Ovary (tissue), 9 donors: ENCODE measurements around the gene NANS. TPM values are rescaled to one million over a fixed set of nuclear protein-coding genes. Genes with fewer than 3 reads are reported as not detected.
"Not testable (repeated sequence)": the region's sequence is repeated elsewhere in the genome, so short reads cannot be mapped to it uniquely, and the experiment has no call there.

Source experiments
- DNase-seq, 5 donors: peaks; one replicate each; pipeline ENCODE4 v3.0.0-alpha.2; 2019 to 2020
- H3K27ac ChIP-seq, 2 donors: fragments of 200-600 bp; one replicate each; pipeline versions ENCODE4 v1.5.1 to v1.8.0; 2019 to 2022
- H3K27me3 ChIP-seq: fragments of 200-600 bp; one replicate; pipeline ENCODE4 v1.8.0; 2022
- H3K36me3 ChIP-seq: fragments of 200-600 bp; sonication (generic); one replicate; pipeline ENCODE4 v1.5.1; 2019
- H3K4me1 ChIP-seq: one replicate; pipeline ENCODE4 v1.8.1; 2013; ENCODE audit warnings: mild to moderate bottlenecking, moderate library complexity; ENCODE audit not compliant: insufficient read depth
- H3K4me3 ChIP-seq: fragments of 200-600 bp; sonication (generic); one replicate; pipeline ENCODE4 v1.5.1; 2017
- H3K9me3 ChIP-seq, 2 donors: fragments of 200-600 bp in 1 of 2; sonication (generic) in 1 of 2; one replicate each; pipeline versions ENCODE4 v1.5.1 to v1.8.1; 2013 to 2019; ENCODE audit warnings: mild to moderate bottlenecking in 1 of 2, moderate library complexity in 1 of 2
- CTCF ChIP-seq, 3 donors: fragments of 450-650 bp in 2 of 3; fragments of 200-600 bp in 1 of 3; IDR thresholded peaks; one replicate each; pipeline versions ENCODE4 v1.5.1 to v1.8.0; 2016 to 2022; ENCODE audit warnings: antibody characterized with exemption in 3 of 3, mild to moderate bottlenecking in 1 of 3
- EP300 ChIP-seq: sonication (generic); formaldehyde crosslinking; IDR thresholded peaks from one replicate; pipeline ENCODE4 v1.6.1; 2017; ENCODE audit warnings: antibody characterized with exemption
- POLR2A ChIP-seq: fragments of 450-650 bp; IDR thresholded peaks from one replicate; pipeline ENCODE4 v1.6.1; 2017; ENCODE audit warnings: antibody characterized with exemption, mild to moderate bottlenecking, moderate library complexity
- WGBS, 3 donors: extraction: QIAGEN DNeasy Blood & Tissue Kit in 1 of 3; methylation state at CpG; one replicate each; pipeline versions ENCODE4 v1.1.5 to v1.1.7; 2013 to 2017; 5-methylcytosine and 5-hydroxymethylcytosine counted together
- intact Hi-C, 4 donors: fragments of 100-400 bp; cut with DNase I; formaldehyde crosslinking; loops; one replicate each; pipeline versions ENCODE4 v1.11.0 to v1.15.1; 2022 to 2023
- polyA plus RNA-seq, 2 donors: library from polyadenylated mRNA; stranded (reverse); fragments of 200-250 nt in 1 of 2; fragments of 350-450 nt in 1 of 2; fragmentation: Illumina TruSeq in 1 of 2; extraction: RNeasy Lipid Tissue Mini Kit (QIAGEN cat#74804) in 1 of 2; gene quantifications; one replicate each; pipeline ENCODE4 v1.2.3, GENCODE V29; 2013 to 2014
- total RNA-seq, 7 donors: library from RNA; depleted of rRNA in 2 of 7; stranded (reverse); fragments of >200 nt in 2 of 7; fragmentation: NEBNext Ultra II Directional in 3 of 7; extraction: Animal tissue kit (Norgen Biotek cat#: 25700) in 3 of 7; gene quantifications; one replicate each; pipeline versions ENCODE4 v1.1.0 to v1.2.4, GENCODE V29; 2016 to 2023
- donor health status: DM: no; HTN: no; CAD: no; lungs with moderate emphysema.
- donor health status: DM: no; HTN: no; CAD: no.
- donor health status: Bipolar disorder and iron deficiency.
- donor health status: DM: yes; HTN: yes; CAD: no.
- donor health status: DM: no; HTN: no; CAD: no.
- donor health status: DM: yes; HTN: yes; CAD: no.

Gene NANS
- total and polyA plus RNA-seq, 9 donors: 24.1 to 43.8 (median 33.8) TPM

GRCh38 chr9:98018347-98018746, 38.2 kb upstream of the NANS start:
- Histone ChIP-seq H3K4me1 (no peaks in the 10 kb centered on the region), H3K4me3 (no peak overlapping the region), H3K36me3 (no peaks in the 10 kb centered on the region), H3K27ac (no peak overlapping the region), H3K9me3 (no peaks in the 10 kb centered on the region), H3K27me3 (no peaks in the 10 kb centered on the region)
- 73 to 76% (median 75%) methylated on average over 5 of the region's 5 CpGs for WGBS, 3 donors
- DNase-seq: no peak
- intact Hi-C loops: no loop called here
- no peak for TF ChIP-seq CTCF (IDR thresholded peaks at IDR 0.05)
- TF ChIP-seq EP300: no peak
- TF ChIP-seq POLR2A: no peak

DNA sequence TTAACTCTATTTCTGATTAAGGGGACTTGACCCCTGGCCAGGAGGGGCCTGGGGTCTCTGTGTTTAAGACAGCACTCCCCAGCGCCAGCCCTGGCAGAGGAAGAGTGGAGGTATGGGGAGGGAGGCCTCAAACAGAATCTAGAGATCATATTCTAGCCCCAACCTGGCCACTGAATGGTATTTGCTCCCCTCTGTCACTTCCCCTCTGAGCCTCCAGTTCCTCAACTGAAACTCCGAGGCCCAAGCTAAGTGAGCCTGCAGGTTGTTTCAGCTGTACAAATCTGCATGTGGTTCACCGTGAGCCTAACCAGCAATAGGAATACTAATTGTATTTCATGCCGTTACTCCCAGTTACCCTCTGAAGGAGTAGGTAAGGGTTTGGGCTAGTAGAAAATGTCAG, 37.4 kb upstream of the NANS start:
- intact Hi-C loops: no loop called here
- no peak overlapping the region for H3K27ac ChIP-seq
- WGBS, 3 donors: 79 to 91% (median 89%) methylated on average over 4 of the region's 4 CpGs
- H3K27me3 ChIP-seq: no peaks in the 10 kb centered on the region
- TF ChIP-seq POLR2A (no peak), EP300 (no peak)
- no peak for DNase-seq
- no peaks in the 10 kb centered on the region for H3K9me3 ChIP-seq
- H3K4me3 ChIP-seq: no peak overlapping the region
- H3K4me1 ChIP-seq: no peaks in the 10 kb centered on the region
- H3K36me3 ChIP-seq: no peaks in the 10 kb centered on the region

- H3K9me3 ChIP-seq, H3K4me3 ChIP-seq, H3K27ac ChIP-seq, DNase-seq, H3K36me3 ChIP-seq, intact Hi-C loops, H3K4me1 ChIP-seq, H3K27me3 ChIP-seq: not testable (repeated sequence)
- 85 to 98% (median 93%) methylated on average over 5 of the region's 5 CpGs for WGBS, 3 donors
Measured at GRCh38 chr9:98019869-98020268, 36.7 kb upstream of the NANS start.

DNA sequence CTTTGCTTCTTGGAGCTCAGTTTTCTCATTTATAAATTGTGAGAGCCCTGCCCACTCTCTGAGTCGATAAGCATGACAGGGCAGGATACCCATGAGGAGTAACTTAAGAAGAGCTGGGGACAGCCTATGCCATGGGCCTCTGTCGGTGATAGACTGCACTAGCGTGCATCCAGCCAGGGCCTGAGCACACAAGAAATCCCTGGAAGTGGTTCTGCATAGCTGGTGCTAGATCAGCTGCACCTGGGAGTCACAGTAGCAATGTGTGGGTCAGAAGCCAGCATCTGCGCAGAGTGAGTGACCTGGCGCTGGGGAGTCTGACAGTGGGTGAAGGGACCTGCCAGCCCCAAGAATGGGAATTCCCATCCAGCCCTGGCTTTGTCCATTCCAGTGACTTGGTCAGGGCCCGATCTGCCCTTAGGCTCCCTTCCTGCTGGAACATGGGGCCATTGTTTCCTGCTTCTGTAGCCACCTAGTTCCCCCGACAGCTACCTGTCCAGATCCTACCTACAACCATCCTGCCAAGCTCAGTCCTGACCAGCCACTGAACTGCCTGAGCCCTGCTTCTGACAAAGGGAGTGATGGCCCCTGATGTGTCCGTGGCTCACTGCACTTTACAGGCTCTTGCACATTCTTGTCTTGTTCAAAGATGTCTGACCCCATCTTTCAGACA, 35.9 kb upstream of the NANS start:
- Histone ChIP-seq H3K36me3 (no peaks in the 10 kb centered on the region), H3K4me3 (no peak overlapping the region), H3K27me3 (no peaks in the 10 kb centered on the region), H3K4me1 (no peaks in the 10 kb centered on the region), H3K9me3 (no peaks in the 10 kb centered on the region), H3K27ac (no peak overlapping the region)
- 85 to 95% (median 88%) methylated on average over 8 of the region's 8 CpGs for WGBS, 3 donors
- TF ChIP-seq CTCF (IDR thresholded peaks at IDR 0.05) (no peak), EP300 (no peak), POLR2A (no peak)
- intact Hi-C loops: loop anchor here in 1 of 4 donors (1.0 kb wide), 1 partner anchor 18 kb away; no protein-coding TSS in a partner anchor
- DNase-seq: no peak

DNA sequence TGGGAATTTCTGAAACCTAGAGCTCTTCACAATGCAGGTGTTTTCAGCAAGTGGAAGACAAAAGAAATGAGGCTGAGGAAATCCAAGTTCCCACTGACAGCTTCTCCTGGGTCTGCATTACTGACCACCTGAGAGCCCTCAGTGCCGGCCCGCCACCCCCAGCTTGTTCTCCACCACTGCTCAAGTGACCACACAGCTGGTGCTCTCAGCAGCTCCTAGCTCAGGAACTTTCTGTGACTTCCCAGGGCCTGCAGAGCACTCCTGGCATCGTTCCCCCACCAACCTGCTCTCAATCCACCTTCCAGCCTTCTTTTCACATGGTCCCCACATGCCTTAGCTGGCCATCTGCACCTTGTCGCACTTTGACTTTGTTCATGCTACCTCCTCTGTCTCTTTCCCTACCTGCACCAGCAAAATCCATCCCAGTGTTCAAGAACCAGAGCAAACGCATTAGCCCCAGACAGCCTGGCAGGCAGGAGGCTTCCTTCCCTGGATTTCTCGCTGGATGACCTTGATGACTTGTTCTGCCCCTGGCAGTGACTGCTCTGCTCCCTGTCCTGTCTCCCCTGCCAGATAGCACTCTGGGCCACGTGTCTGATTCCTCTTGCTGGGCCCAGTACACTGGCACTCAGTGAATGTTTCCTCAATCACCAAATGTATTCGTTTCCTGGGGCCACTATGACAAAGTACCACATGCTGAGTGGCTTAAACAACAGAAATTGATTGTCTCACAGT, 35.1 kb upstream of the NANS start:
- Histone ChIP-seq H3K27ac (no peak overlapping the region), H3K27me3 (no peaks in the 10 kb centered on the region), H3K4me1 (peaks cover 1% of the 10 kb centered on the region), H3K4me3 (no peak overlapping the region), H3K9me3 (no peaks in the 10 kb centered on the region), H3K36me3 (no peaks in the 10 kb centered on the region)
- 77 to 84% (median 78%) methylated on average over 8 of the region's 8 CpGs for WGBS, 3 donors
- TF ChIP-seq CTCF (IDR thresholded peaks at IDR 0.05): no peak
- no peak for TF ChIP-seq POLR2A
- TF ChIP-seq EP300: no peak
- DNase-seq: no peak
- intact Hi-C loops: loop anchor here in 1 of 4 donors (1.0 kb wide), 1 partner anchor 17 kb away; no protein-coding TSS in a partner anchor
